CD4-positive, alpha-beta T cell treated with Interleukin-6 at 100 ng/mL for 8 hours (primary cell): ENCODE data around the gene EPN2.

ENCODE experiments used
- DNase-seq: peaks from one replicate; pipeline ENCODE4 v3.0.0-alpha.2; 2020; ENCODE audit warnings: mixed read lengths, low spot score

The EPN2 gene

GRCh38 chr17:19365833-19366636, 128.9 kb downstream of the EPN2 start:
- DNase-seq: no peak

- DNase-seq: no peak
These were observed 129.4 kb downstream of the EPN2 start for GRCh38 chr17:19366637-19366972.

- no peak for DNase-seq
These were observed 131.1 kb downstream of the EPN2 start for GRCh38 chr17:19368229-19368628.

GRCh38 chr17:19369107-19369778, 132.1 kb downstream of the EPN2 start:
- no peak for DNase-seq

- peak; percentile 43 for DNase-seq
These were observed 132.8 kb downstream of the EPN2 start for GRCh38 chr17:19369846-19370492.

GRCh38 chr17:19370493-19370960, 133.4 kb downstream of the EPN2 start:
- no peak for DNase-seq

- DNase-seq: no peak
These were observed 134.3 kb downstream of the EPN2 start for GRCh38 chr17:19371259-19372010.

GRCh38 chr17:19372011-19372370, 134.8 kb downstream of the EPN2 start:
- DNase-seq: no peak

- no peak for DNase-seq
These were observed 135.3 kb downstream of the EPN2 start for GRCh38 chr17:19372439-19372838.

GRCh38 chr17:19372866-19373504, 135.8 kb downstream of the EPN2 start:
- no peak for DNase-seq

GRCh38 chr17:19374136-19374535, 137.0 kb downstream of the EPN2 start:
- DNase-seq: no peak

GRCh38 chr17:19375732-19376131, 138.6 kb downstream of the EPN2 start:
- no peak for DNase-seq

GRCh38 chr17:19376811-19377210, 139.6 kb downstream of the EPN2 start:
- DNase-seq: no peak

- peak; percentile 97 for DNase-seq
These were observed 140.6 kb downstream of the EPN2 start for GRCh38 chr17:19377602-19378415.

- DNase-seq: no peak
These were observed 141.5 kb downstream of the EPN2 start, which contains the start of gene MAPK7 for GRCh38 chr17:19378416-19379360. Gene MAPK7 (plus strand): TSS chr17:19378498. CDS start chr17:19378901, 403 bp downstream.

GRCh38 chr17:19379361-19380065, 142.3 kb downstream of the EPN2 start:
- no peak for DNase-seq

- DNase-seq: no peak
These were observed 143.5 kb downstream of the EPN2 start for GRCh38 chr17:19380481-19381301.

- DNase-seq: no peak
These were observed 144.2 kb downstream of the EPN2 start for GRCh38 chr17:19381361-19381740.
